Stimulated activated CD4-positive, alpha-beta T cell treated with anti-CD3 and anti-CD28 coated beads, Interleukin-15, amount 100 ng/mL, for 1 hour (primary cell): Measurements from ENCODE around the gene KLHDC3.
"Not testable (repeated sequence)": the region's sequence is repeated elsewhere in the genome, so short reads cannot be mapped to it uniquely, and the experiment has no call there.

Experiments used
- DNase-seq, 2 donors: peaks; one replicate each; pipeline ENCODE4 v3.0.0-alpha.2; 2020; ENCODE audit warnings: low read depth in 1 of 2, low spot score in 1 of 2

The KLHDC3 gene

GRCh38 chr6:43021270-43022047 is 7.4 kb downstream of the KLHDC3 start, which contains the start of gene RRP36:
Gene RRP36 (plus strand): TSS chr6:43021623. CDS start chr6:43021655, 32 bp downstream.
- DNase-seq = peak; percentile 40 to 67

- no peak for DNase-seq
Observed at GRCh38 chr6:43024436-43024835, 10.4 kb downstream of the KLHDC3 start.

- DNase-seq = no peak
Observed at GRCh38 chr6:43026365-43026764, 12.3 kb downstream of the KLHDC3 start.

- DNase-seq = no peak
Observed at GRCh38 chr6:43029120-43029519, 15.1 kb downstream of the KLHDC3 start.

- no peak for DNase-seq
Observed at GRCh38 chr6:43032326-43032725, 18.3 kb downstream of the KLHDC3 start.

- no peak for DNase-seq
Observed at GRCh38 chr6:43033496-43034189, 19.6 kb downstream of the KLHDC3 start.

GRCh38 chr6:43034190-43034525 is 20.1 kb downstream of the KLHDC3 start:
- no peak for DNase-seq

- no peak for DNase-seq
Observed at GRCh38 chr6:43035495-43036194, 21.6 kb downstream of the KLHDC3 start.

GRCh38 chr6:43036712-43037111 is 22.7 kb downstream of the KLHDC3 start:
- no peak for DNase-seq

GRCh38 chr6:43037197-43037596 is 23.1 kb downstream of the KLHDC3 start:
- no peak for DNase-seq

GRCh38 chr6:43037706-43038105 is 23.7 kb downstream of the KLHDC3 start:
- DNase-seq = no peak

- DNase-seq = no peak
Observed at GRCh38 chr6:43038727-43039126, 24.7 kb downstream of the KLHDC3 start.

GRCh38 chr6:43040542-43041257 is 26.7 kb downstream of the KLHDC3 start:
- DNase-seq = no peak

- DNase-seq = not testable (repeated sequence)
Observed at GRCh38 chr6:43041475-43041874, 27.4 kb downstream of the KLHDC3 start.

- no peak for DNase-seq
Observed at GRCh38 chr6:43043310-43043709, 29.3 kb downstream of the KLHDC3 start.

- no peak for DNase-seq
Observed at GRCh38 chr6:43045371-43045930, 31.4 kb downstream of the KLHDC3 start.

GRCh38 chr6:43047998-43048397 is 33.9 kb downstream of the KLHDC3 start:
- no peak for DNase-seq

GRCh38 chr6:43050981-43051380 is 36.9 kb downstream of the KLHDC3 start:
- DNase-seq = no peak

- no peak for DNase-seq
Observed at GRCh38 chr6:43052225-43052841, 38.3 kb downstream of the KLHDC3 start.

- DNase-seq = peak in 1 of 2 donors; percentile 18
Observed at GRCh38 chr6:43052842-43053544, 38.9 kb downstream of the KLHDC3 start.
